HG03280 (cell line): ENCODE results near the gene RAB4B.
"Not testable (repeated sequence)": the region's sequence is repeated elsewhere in the genome, so short reads cannot be mapped to it uniquely, and the experiment has no call there.

ENCODE experiments used
- ATAC-seq: cut with Tn5 transposase; IDR thresholded peaks from one replicate; pipeline ENCODE4 v1.9.1; 2021; ENCODE audit warnings: mild to moderate bottlenecking, moderate library complexity; ENCODE audit not compliant: unreplicated experiment

The RAB4B gene

DNA sequence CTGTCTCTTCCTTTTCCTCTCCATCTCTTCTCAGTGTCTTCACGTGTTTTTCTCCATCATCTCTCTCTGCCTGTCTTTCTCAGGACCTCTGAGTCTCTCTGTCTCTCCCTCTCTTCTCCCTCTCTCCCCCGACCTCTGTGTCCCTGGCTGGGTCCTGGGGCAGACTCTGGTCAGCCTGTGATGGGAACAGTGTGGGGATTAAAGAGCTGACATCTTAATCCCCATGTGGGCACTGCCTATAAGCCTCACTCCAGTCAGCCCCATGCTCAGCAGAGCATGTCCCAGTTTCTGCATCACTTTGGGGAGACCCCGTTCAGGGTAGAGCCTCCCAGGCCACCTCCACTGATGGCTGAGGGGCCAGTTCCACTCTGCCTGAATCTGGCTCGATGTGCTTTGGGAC, 37.2 kb downstream of the RAB4B start:
- ATAC-seq = no peak

- not testable (repeated sequence) for ATAC-seq
Measured at GRCh38 chr19:40818480-40819399, 40.7 kb downstream of the RAB4B start.

DNA sequence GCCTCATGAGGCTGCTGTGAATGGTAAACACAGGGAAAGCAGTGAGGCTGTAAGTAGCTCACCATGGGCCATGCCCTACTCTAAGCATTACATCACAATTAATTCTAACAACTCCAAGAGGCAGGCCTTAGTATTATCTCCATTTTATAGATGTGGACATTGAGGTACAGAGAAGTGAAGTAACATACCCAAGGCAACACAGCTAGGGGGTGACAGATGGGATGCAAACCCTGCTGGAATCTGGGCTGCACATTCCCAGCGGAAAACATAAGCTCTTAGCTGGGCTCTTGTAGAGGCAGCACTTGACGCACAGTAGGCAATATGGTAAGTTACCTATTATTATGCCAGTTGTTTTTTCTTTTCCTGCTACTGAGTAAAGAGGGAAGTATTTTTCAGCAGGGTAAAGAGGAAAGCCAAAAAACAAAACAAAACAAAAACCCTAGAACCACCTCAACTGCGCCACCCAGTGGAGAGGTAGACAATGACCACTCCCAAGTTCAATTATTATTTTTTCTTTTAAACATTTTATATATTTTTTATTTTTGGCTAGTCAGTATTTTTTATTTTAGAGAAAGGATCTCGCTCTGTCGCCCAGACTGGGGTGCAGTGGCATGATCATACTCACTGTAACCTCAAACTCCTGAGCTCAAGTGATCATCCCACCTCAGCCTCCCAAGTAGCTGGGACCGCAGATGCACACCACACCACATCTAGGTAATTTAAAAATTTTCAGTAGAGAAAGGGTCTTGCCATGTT, 41.6 kb downstream of the RAB4B start:
- ATAC-seq = not testable (repeated sequence)

- no peak for ATAC-seq
Measured at GRCh38 chr19:40822161-40822560, 44.1 kb downstream of the RAB4B start.

DNA sequence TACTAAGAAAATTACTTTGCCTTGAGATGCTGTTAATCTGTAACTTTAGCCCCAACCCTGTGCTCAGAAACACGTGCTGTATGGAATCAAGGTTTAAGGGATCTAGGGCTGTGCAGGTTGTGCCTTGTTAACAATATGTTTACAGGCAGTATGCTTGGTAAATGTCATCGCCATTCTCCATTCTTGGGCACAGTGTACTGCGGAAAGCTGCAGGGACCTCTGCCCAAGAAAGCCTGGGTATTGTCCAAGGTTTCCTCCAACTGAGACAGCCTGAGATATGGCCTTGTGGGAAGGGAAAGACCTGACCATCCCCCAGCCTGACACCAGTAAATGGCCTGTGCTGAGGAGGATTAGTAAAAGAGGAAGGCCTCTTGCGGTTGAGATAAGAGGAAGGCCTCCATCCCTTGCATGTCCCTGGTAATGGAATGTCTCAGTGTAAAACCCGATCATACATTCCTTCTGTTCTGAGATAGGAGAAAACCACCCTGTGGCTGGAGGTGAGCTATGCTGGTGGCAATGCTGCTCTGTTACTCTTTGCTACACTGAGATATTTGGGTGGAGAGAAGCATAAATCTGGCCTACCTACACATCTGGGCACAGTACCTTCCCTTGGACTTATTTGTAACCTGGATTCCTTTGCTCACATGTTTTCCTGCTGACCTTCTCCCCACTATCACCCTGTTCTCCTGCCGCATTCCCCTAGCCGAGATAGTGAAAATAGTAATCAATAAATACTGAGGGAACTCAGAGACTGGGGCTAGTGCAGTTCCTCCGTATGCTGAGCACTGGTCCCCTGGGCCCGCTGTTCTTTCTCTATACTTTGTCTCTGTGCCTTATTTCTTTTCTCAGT, 44.9 kb downstream of the RAB4B start:
- not testable (repeated sequence) for ATAC-seq

- ATAC-seq = not testable (repeated sequence)
Measured at GRCh38 chr19:40824916-40825315, 46.9 kb downstream of the RAB4B start.

- ATAC-seq = not testable (repeated sequence)
Measured at GRCh38 chr19:40825460-40826095, 47.5 kb downstream of the RAB4B start.

- not testable (repeated sequence) for ATAC-seq
Measured at GRCh38 chr19:40826312-40826698, 48.3 kb downstream of the RAB4B start.

DNA sequence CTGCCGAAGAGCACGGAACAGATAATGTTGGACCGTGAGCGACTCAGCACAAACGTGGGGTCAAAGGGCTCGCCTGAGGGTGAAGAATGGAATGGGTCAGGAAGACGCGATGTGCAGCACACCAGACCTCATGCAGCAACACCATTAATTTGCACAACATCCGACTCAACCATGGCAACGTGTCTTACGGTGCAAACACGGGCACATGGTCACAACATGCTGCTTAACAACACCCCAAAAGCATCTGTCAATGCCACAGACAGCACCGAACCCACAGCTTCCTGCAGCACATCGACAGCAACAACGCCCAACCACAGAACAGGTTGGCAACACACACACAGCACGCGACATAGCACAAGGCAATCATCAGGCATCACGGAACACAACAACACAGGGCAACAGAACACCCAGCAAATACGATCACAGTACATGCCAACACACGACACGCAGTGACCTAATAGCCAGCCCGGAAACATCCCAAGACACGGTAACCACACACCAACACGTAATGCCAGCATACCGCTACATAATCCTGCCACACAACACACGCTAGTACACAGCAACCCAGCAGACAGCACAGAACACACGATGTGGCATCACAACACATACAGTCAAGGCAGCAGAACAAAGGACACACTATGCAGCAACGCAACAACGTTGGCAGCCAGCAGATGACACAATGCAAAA, 48.8 kb downstream of the RAB4B start:
- ATAC-seq = not testable (repeated sequence)

DNA sequence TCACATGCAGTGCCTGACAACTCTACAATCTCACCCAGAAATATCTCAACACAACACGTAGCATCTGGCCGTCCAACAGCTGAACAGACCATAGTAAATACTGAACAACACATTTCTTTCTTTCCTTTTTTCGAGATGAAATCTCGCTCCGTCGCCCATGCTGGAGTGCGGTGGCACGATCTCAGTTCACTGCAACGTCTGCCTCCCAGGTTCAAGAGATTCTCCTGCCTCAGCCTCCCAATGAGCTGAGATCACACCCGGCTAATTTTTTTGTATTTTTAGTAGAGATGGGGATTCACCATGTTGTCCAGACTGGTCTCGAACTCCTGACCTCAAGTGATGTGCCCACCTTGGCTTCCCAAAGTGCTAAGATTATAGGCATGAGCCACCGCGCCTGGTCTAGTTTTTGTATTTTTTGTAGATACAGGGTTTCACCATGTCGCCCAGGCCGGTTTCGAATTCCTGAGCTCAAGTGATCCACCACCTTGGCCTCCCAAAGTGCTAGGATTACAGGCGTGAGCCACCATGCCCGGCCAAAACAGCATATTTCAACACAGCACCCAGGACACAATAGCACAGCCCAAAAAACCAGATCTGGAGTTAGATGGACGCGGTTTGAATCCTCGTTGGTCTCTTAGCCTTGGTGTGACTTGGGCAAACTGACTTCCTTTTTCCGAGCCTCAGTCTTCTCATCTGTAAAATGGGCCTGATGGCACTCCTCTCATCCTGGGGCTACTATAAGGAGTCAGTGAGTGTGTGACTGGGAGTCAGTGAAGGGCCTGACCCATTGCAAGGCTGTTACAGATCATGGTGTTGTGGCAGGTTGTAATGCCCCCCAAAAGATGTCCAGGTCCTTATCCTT, 49.6 kb downstream of the RAB4B start:
- ATAC-seq = no peak

DNA sequence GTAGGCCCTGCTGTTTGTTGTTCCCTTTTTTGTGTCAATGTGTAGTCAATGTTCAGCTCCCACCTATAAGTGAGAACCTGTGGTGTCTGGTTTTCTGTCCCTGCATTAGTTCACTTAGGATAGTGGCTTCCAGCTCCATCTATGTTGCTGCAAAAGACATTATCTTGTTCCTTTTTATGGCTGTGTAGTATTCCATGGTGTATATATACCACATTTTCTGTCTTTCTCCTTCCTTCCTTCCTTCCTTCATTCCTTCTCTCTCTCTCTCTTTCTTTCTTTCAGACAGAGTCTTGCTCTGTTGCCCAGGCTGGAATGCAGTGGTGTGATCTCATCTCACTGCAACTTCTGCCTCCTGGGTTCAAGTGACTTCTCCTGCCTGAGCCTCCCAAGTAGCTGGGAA, 51.2 kb downstream of the RAB4B start:
- ATAC-seq = no peak

- ATAC-seq = not testable (repeated sequence)
Measured at GRCh38 chr19:40830741-40831140, 52.7 kb downstream of the RAB4B start.

- ATAC-seq = no peak
Measured at GRCh38 chr19:40831502-40832430, 53.7 kb downstream of the RAB4B start.

- not testable (repeated sequence) for ATAC-seq
Measured at GRCh38 chr19:40832431-40832790, 54.4 kb downstream of the RAB4B start.

GRCh38 chr19:40833728-40834533, 55.9 kb downstream of the RAB4B start:
- not testable (repeated sequence) for ATAC-seq

- ATAC-seq = no peak
Measured at GRCh38 chr19:40836754-40837429, 58.8 kb downstream of the RAB4B start.

DNA sequence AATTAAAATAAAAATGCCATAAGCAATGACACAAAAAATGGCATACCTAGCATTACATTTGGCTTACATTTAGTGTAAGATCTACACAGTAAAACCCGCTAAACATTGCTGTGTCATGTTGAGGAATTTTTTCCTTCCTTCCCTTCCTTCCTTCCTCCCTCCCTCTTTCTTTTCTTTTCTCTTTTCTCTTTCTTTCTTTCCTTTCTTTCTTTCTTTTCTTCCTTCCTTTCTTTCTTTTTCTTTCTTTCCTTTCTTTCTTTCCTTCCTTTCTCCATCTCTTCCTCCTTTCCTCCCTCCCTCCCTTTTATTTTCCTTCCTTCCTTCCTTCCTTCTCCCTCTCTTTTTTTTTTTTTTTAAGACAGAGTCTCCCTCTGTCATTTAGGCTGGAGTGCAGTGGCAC, 60.4 kb downstream of the RAB4B start:
- ATAC-seq = not testable (repeated sequence)
